GM23338 (cell line): ENCODE results near the gene MUCL3. TPM values are rescaled to one million over a fixed set of nuclear protein-coding genes. Genes with fewer than 3 reads are reported as not detected.

Source experiments
- CTCF ChIP-seq, 2 experiments: fragments of 200-600 bp in 1 of 2; sonication (generic) in 1 of 2; conservative IDR thresholded peaks; 2 replicates each; pipeline versions ENCODE4 v1.5.1 to v1.6.1; 2016 to 2017; ENCODE audit warnings: antibody characterized with exemption in 2 of 2, low read depth in 2 of 2, mild to moderate bottlenecking in 2 of 2, moderate library complexity in 1 of 2
- ETS1 ChIP-seq: IDR thresholded peaks from 2 replicates; pipeline ENCODE4 v1.6.1; 2016; ENCODE audit warnings: antibody characterized with exemption
- EZH2 ChIP-seq: fragments of 200-600 bp; sonication (generic); IDR thresholded peaks from one replicate; pipeline ENCODE4 v1.8.0; 2017; ENCODE audit warnings: antibody characterized with exemption, mild to moderate bottlenecking, low read depth; ENCODE audit not compliant: unreplicated experiment
- JUNB ChIP-seq: IDR thresholded peaks from one replicate; pipeline ENCODE4 v1.6.1; 2016; ENCODE audit warnings: antibody characterized with exemption; ENCODE audit not compliant: unreplicated experiment
- NANOG ChIP-seq: IDR thresholded peaks from 2 replicates; pipeline ENCODE4 v1.6.1; 2016; ENCODE audit warnings: antibody characterized with exemption, borderline replicate concordance
- REST ChIP-seq: IDR thresholded peaks from one replicate; pipeline ENCODE4 v1.6.1; 2018; ENCODE audit warnings: antibody characterized with exemption; ENCODE audit not compliant: unreplicated experiment
- ZNF462 ChIP-seq: fragments of 250-450 bp; sonication (Bioruptor Pico); IDR thresholded peaks from 2 replicates; pipeline ENCODE4 v1.5.0; 2020; ENCODE audit warnings: mild to moderate bottlenecking, moderate library complexity
- polyA plus RNA-seq: library from polyadenylated mRNA; unstranded; fragments of >200 nt; fragmentation: Nextera tagmentation; extraction: Ambion mirVana; gene quantifications from 2 replicates; pipeline ENCODE4 v1.2.1, GENCODE V29; 2016
- total RNA-seq: library from RNA; depleted of rRNA; stranded (reverse); fragments of >200 nt; shearing (Covaris generic); gene quantifications from 2 replicates; pipeline ENCODE4 v1.2.3, GENCODE V29; 2014

Gene MUCL3
- total and polyA plus RNA-seq, 2 experiments from 2014 or later: 0.32 TPM; not detected in 1

- no peak for TF ChIP-seq ZNF462 (CRISPR knock-in tag)
- no peak for TF ChIP-seq REST
- TF ChIP-seq NANOG: no peak
- TF ChIP-seq EZH2: no peak
- no peak for TF ChIP-seq CTCF (conservative IDR thresholded peaks at IDR 0.05; ENCODE audit: low read depth in 2 of 2)
- TF ChIP-seq JUNB: no peak
- no peak for TF ChIP-seq ETS1
Measured at GRCh38 chr6:30932665-30933365, 8.0 kb upstream of the MUCL3 start (continued).
